WTC11 (cell line): ENCODE data around the gene NAV2.

ENCODE experiments used
- ATF3 ChIP-seq: sonication (generic); formaldehyde crosslinking; conservative IDR thresholded peaks from 2 replicates; pipeline ENCODE4 v1.8.1; 2022; ENCODE audit warnings: mild to moderate bottlenecking, missing genetic modification reagents
- CTCF ChIP-seq: fragments of 200-600 bp; IDR thresholded peaks from 2 replicates; pipeline ENCODE4 v1.8.0; 2022; ENCODE audit warnings: antibody characterized with exemption
- E2F1 ChIP-seq: sonication (generic); formaldehyde crosslinking; IDR thresholded peaks from 2 replicates; pipeline ENCODE4 v1.8.0; 2022; ENCODE audit warnings: mild to moderate bottlenecking, missing genetic modification reagents
- ELF4 ChIP-seq: sonication (generic); formaldehyde crosslinking; IDR thresholded peaks from 2 replicates; pipeline ENCODE4 v1.8.1; 2022; ENCODE audit warnings: low read depth, mild to moderate bottlenecking, moderate library complexity, missing genetic modification reagents
- HMGXB4 ChIP-seq: sonication (generic); formaldehyde crosslinking; IDR thresholded peaks from 2 replicates; pipeline ENCODE4 v1.8.1; 2023; ENCODE audit warnings: mild to moderate bottlenecking, moderate library complexity, missing genetic modification reagents
- MLX ChIP-seq: sonication (generic); formaldehyde crosslinking; IDR thresholded peaks from 2 replicates; pipeline ENCODE4 v1.8.1; 2023; ENCODE audit warnings: mild to moderate bottlenecking, missing genetic modification reagents, moderate library complexity
- STAT6 ChIP-seq: sonication (generic); formaldehyde crosslinking; conservative IDR thresholded peaks from 2 replicates; pipeline ENCODE4 v1.8.1; 2023; ENCODE audit warnings: mild to moderate bottlenecking, low read depth, missing genetic modification reagents, moderate library complexity
- ZNF416 ChIP-seq: fragments of 250-450 bp; sonication (Bioruptor Pico); IDR thresholded peaks from 2 replicates; pipeline ENCODE4 v1.9.0; 2021; ENCODE audit warnings: mild to moderate bottlenecking, inconsistent platforms
- ZNF423 ChIP-seq: fragments of 250-450 bp; sonication (Bioruptor Pico); IDR thresholded peaks from 2 replicates; pipeline ENCODE4 v2.1.2; 2022; ENCODE audit warnings: mild to moderate bottlenecking, moderate library complexity

- TF ChIP-seq HMGXB4 (CRISPR knock-in tag) (no peak), CTCF (no peak), MLX (CRISPR knock-in tag) (no peak), E2F1 (CRISPR knock-in tag) (no peak), ATF3 (CRISPR knock-in tag) (no peak), ZNF416 (CRISPR knock-in tag) (no peak), STAT6 (no peak), ZNF423 (CRISPR knock-in tag) (no peak), ELF4 (CRISPR knock-in tag) (no peak)
Measured at GRCh38 chr11:19940831-19941230, 228.2 kb downstream of the NAV2 start.
